GM12878 (cell line): ENCODE measurements around the gene CCL23.

Experiments
- CBX5 ChIP-seq: sonication (generic); IDR thresholded peaks from 2 replicates; pipeline ENCODE4 v1.6.1; 2016; ENCODE audit warnings: low read depth, moderate library complexity, mild to moderate bottlenecking, inconsistent platforms
- ETV6 ChIP-seq, 2 experiments: fragments of 450-650 bp in 1 of 2; IDR thresholded peaks in 1 of 2; conservative IDR thresholded peaks in 1 of 2; 2 replicates each; pipeline ENCODE4 v1.6.1; 2014; ENCODE audit warnings: antibody characterized with exemption in 1 of 2, borderline replicate concordance in 1 of 2, low read depth in 1 of 2, mild to moderate bottlenecking in 1 of 2, moderate library complexity in 1 of 2
- POLR2A ChIP-seq: IDR thresholded peaks from 2 replicates; pipeline ENCODE4 v1.6.1; 2011; ENCODE audit warnings: low read depth, mild to moderate bottlenecking, low read length
- POLR2AphosphoS5 ChIP-seq: IDR thresholded peaks from 2 replicates; pipeline ENCODE4 v1.6.1; 2011; ENCODE audit warnings: mild to moderate bottlenecking, low read length, inconsistent platforms
- RAD21 ChIP-seq: IDR thresholded peaks from 2 replicates; pipeline ENCODE4 v1.6.1; 2011; ENCODE audit warnings: mild to moderate bottlenecking, low read depth, low read length, moderate library complexity; ENCODE audit not compliant: insufficient read depth
- RAD51 ChIP-seq: fragments of 450-650 bp; IDR thresholded peaks from 2 replicates; pipeline ENCODE4 v1.6.1; 2016; ENCODE audit warnings: moderate library complexity, mild to moderate bottlenecking, inconsistent platforms
- SMAD5 ChIP-seq: IDR thresholded peaks from 2 replicates; pipeline ENCODE4 v1.6.1; 2016; ENCODE audit warnings: antibody characterized with exemption, low read depth
- ZNF217 ChIP-seq: fragments of 450-650 bp; IDR thresholded peaks from 2 replicates; pipeline ENCODE4 v1.6.1; 2017; ENCODE audit warnings: antibody characterized with exemption, mild to moderate bottlenecking
- TF ChIP-seq, protein P1 (sequence below), 3 experiments: IDR thresholded peaks in 2 of 3; conservative IDR thresholded peaks in 1 of 3; 2 replicates each; pipeline ENCODE4 v1.5.1; 2011; ENCODE audit warnings: low read depth in 3 of 3, low read length in 3 of 3, mild to moderate bottlenecking in 3 of 3, control low read depth in 2 of 3, moderate library complexity in 2 of 3, inconsistent platforms in 1 of 3, mixed read lengths in 1 of 3; ENCODE audit not compliant: control insufficient read depth in 2 of 3, insufficient read depth in 1 of 3; ENCODE audit errors: extremely low read depth in 1 of 3
- TF ChIP-seq, protein P2 (sequence below): IDR thresholded peaks from 2 replicates; pipeline ENCODE4 v1.6.1; 2011; ENCODE audit warnings: mild to moderate bottlenecking, low read depth, low read length, moderate library complexity; ENCODE audit not compliant: insufficient replicate concordance

DNA sequence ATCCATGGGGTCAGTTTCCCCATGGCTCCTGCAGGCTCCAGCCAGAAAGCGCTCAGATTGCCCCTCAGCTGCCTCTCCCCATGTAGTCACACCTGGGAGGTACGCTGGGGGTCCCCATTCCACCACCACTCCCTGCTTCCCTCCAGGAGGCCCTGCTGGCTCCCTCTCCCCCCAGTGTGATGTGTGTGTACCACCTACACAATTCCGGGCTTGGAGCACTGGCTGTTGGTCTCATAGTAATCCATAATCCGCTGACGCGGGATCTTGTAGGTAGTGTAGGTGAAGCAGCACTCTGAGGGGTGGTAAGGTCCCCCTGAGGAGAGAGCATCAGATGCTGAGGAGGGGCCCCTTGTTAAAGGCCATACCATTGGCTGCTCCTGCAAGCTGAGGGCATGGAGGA is 33.6 kb downstream of the CCL23 start:
- TF ChIP-seq, protein P1, sequence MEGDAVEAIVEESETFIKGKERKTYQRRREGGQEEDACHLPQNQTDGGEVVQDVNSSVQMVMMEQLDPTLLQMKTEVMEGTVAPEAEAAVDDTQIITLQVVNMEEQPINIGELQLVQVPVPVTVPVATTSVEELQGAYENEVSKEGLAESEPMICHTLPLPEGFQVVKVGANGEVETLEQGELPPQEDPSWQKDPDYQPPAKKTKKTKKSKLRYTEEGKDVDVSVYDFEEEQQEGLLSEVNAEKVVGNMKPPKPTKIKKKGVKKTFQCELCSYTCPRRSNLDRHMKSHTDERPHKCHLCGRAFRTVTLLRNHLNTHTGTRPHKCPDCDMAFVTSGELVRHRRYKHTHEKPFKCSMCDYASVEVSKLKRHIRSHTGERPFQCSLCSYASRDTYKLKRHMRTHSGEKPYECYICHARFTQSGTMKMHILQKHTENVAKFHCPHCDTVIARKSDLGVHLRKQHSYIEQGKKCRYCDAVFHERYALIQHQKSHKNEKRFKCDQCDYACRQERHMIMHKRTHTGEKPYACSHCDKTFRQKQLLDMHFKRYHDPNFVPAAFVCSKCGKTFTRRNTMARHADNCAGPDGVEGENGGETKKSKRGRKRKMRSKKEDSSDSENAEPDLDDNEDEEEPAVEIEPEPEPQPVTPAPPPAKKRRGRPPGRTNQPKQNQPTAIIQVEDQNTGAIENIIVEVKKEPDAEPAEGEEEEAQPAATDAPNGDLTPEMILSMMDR (IDR thresholded peaks at IDR 0.05 in 2 of 3, conservative IDR thresholded peaks at IDR 0.05 in 1 of 3; ENCODE audit: control insufficient read depth in 2 of 3, extremely low read depth in 1 of 3, insufficient read depth in 1 of 3, low read depth in 3 of 3, low read length in 3 of 3): no peak
- TF ChIP-seq, protein P2, sequence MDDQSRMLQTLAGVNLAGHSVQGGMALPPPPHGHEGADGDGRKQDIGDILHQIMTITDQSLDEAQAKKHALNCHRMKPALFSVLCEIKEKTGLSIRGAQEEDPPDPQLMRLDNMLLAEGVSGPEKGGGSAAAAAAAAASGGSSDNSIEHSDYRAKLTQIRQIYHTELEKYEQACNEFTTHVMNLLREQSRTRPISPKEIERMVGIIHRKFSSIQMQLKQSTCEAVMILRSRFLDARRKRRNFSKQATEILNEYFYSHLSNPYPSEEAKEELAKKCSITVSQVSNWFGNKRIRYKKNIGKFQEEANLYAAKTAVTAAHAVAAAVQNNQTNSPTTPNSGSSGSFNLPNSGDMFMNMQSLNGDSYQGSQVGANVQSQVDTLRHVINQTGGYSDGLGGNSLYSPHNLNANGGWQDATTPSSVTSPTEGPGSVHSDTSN: no peak
- TF ChIP-seq ETV6 (conservative IDR thresholded peaks at IDR 0.05 in 1 of 2, IDR thresholded peaks at IDR 0.05 in 1 of 2; ENCODE audit: borderline replicate concordance in 1 of 2, low read depth in 1 of 2) (no peak), POLR2A (no peak), RAD21 (no peak), ZNF217 (no peak), CBX5 (no peak), POLR2AphosphoS5 (no peak), SMAD5 (no peak), RAD51 (no peak)
